WTC11 (cell line): ENCODE measurements around the gene UBL7. TPM values are rescaled to one million over a fixed set of nuclear protein-coding genes. Genes with fewer than 3 reads are reported as not detected.

Experiments
- ATAC-seq: fragments of 200-7000 bp; cut with Tn5 transposase; 2 replicates; pipeline ENCODE4 v1.10.0; 2021; ENCODE audit warnings: mild to moderate bottlenecking, moderate library complexity
- CTCF ChIA-PET: fragments of 300-600 bp; sonication (Branson Sonifier 250); formaldehyde crosslinking; loops from one replicate; lab custom pipeline; 2021; ENCODE audit warnings: antibody characterized with exemption; lab: Charles Lee
- POLR2A ChIA-PET: fragments of 350-600 bp; sonication (Branson Sonifier 250); formaldehyde crosslinking; loops from one replicate; lab custom pipeline; 2021; ENCODE audit warnings: antibody characterized with exemption; lab: Charles Lee
- DNase-seq: peaks from one replicate; pipeline ENCODE4 v3.0.0; 2021; ENCODE audit warnings: low spot score
- H3K27ac Mint-ChIP-seq: 2 replicates; pipeline ENCODE4 v1.8.0; 2021; ENCODE audit warnings: mixed read lengths
- H3K27me3 Mint-ChIP-seq: 2 replicates; pipeline ENCODE4 v1.8.0; 2021; ENCODE audit warnings: low read depth, mild to moderate bottlenecking, moderate library complexity, mixed read lengths
- H3K36me3 Mint-ChIP-seq: 2 replicates; pipeline ENCODE4 v1.8.0; 2021; ENCODE audit warnings: mixed read lengths
- H3K4me1 Mint-ChIP-seq: 2 replicates; pipeline ENCODE4 v1.8.0; 2022; ENCODE audit warnings: mixed read lengths
- H3K4me3 Mint-ChIP-seq: 2 replicates; pipeline ENCODE4 v1.8.0; 2021; ENCODE audit warnings: mild to moderate bottlenecking, moderate library complexity, mixed read lengths
- H3K9me3 Mint-ChIP-seq: 2 replicates; pipeline ENCODE4 v1.8.0; 2021; ENCODE audit warnings: mixed read lengths
- CREB1 ChIP-seq: sonication (generic); formaldehyde crosslinking; IDR thresholded peaks from 2 replicates; pipeline ENCODE4 v1.8.0; 2023; ENCODE audit warnings: mild to moderate bottlenecking, missing genetic modification reagents
- EMX1 ChIP-seq: fragments of 250-450 bp; sonication (Bioruptor Pico); IDR thresholded peaks from 2 replicates; pipeline ENCODE4 v1.8.0; 2021; ENCODE audit warnings: mild to moderate bottlenecking
- FOXP1 ChIP-seq: sonication (generic); formaldehyde crosslinking; IDR thresholded peaks from 2 replicates; pipeline ENCODE4 v1.8.0; 2022; ENCODE audit warnings: missing genetic modification reagents, mild to moderate bottlenecking, moderate library complexity, borderline replicate concordance
- JAZF1 ChIP-seq: fragments of 250-450 bp; sonication (Bioruptor Pico); IDR thresholded peaks from 2 replicates; pipeline ENCODE4 v1.9.0; 2021; ENCODE audit warnings: moderate library complexity, mild to moderate bottlenecking, inconsistent platforms
- JUN ChIP-seq: sonication (generic); formaldehyde crosslinking; IDR thresholded peaks from 2 replicates; pipeline ENCODE4 v1.8.0; 2023; ENCODE audit warnings: mild to moderate bottlenecking, missing genetic modification reagents
- MAX ChIP-seq: sonication (generic); formaldehyde crosslinking; IDR thresholded peaks from 2 replicates; pipeline ENCODE4 v1.8.0; 2022; ENCODE audit warnings: mild to moderate bottlenecking, missing genetic modification reagents
- MLX ChIP-seq: sonication (generic); formaldehyde crosslinking; IDR thresholded peaks from 2 replicates; pipeline ENCODE4 v1.8.1; 2023; ENCODE audit warnings: mild to moderate bottlenecking, missing genetic modification reagents, moderate library complexity
- NFYB ChIP-seq: sonication (generic); formaldehyde crosslinking; conservative IDR thresholded peaks from 2 replicates; pipeline ENCODE4 v1.8.0; 2022; ENCODE audit warnings: low read depth, missing genetic modification reagents
- NR1H2 ChIP-seq: sonication (generic); formaldehyde crosslinking; IDR thresholded peaks from 2 replicates; pipeline ENCODE4 v1.9.0; 2021; ENCODE audit warnings: mild to moderate bottlenecking, moderate library complexity, missing genetic modification reagents
- TEAD1 ChIP-seq: sonication (generic); formaldehyde crosslinking; IDR thresholded peaks from 2 replicates; pipeline ENCODE4 v1.8.0; 2022; ENCODE audit warnings: mild to moderate bottlenecking, missing genetic modification reagents
- TEAD4 ChIP-seq: sonication (generic); formaldehyde crosslinking; IDR thresholded peaks from 2 replicates; pipeline ENCODE4 v1.8.0; 2022; ENCODE audit warnings: mild to moderate bottlenecking, missing genetic modification reagents
- ZNF121 ChIP-seq: sonication (generic); formaldehyde crosslinking; IDR thresholded peaks from 2 replicates; pipeline ENCODE4 v1.8.0; 2023; ENCODE audit warnings: missing genetic modification reagents
- ZNF263 ChIP-seq: sonication (generic); formaldehyde crosslinking; IDR thresholded peaks from 2 replicates; pipeline ENCODE4 v1.8.1; 2022; ENCODE audit warnings: low read depth, mild to moderate bottlenecking, moderate library complexity, missing genetic modification reagents
- ZNF396 ChIP-seq: fragments of 250-450 bp; sonication (Bioruptor Pico); IDR thresholded peaks from 2 replicates; pipeline ENCODE4 v1.8.0; 2021; ENCODE audit warnings: mild to moderate bottlenecking, moderate library complexity, borderline replicate concordance
- ZNF671 ChIP-seq: fragments of 250-450 bp; sonication (Bioruptor Pico); IDR thresholded peaks from 2 replicates; pipeline ENCODE4 v1.8.0; 2021; ENCODE audit warnings: mild to moderate bottlenecking
- ZSCAN18 ChIP-seq: fragments of 250-450 bp; sonication (Bioruptor Pico); IDR thresholded peaks from 2 replicates; pipeline ENCODE4 v2.1.2; 2022; ENCODE audit warnings: mild to moderate bottlenecking, moderate library complexity
- total RNA-seq: library from RNA; stranded (reverse); gene quantifications from 3 replicates; pipeline ENCODE4 v1.2.3, GENCODE V29; 2021
- TF ChIP-seq, protein P1 (sequence below): fragments of 250-450 bp; sonication (Bioruptor Pico); IDR thresholded peaks from 2 replicates; pipeline ENCODE4 v1.9.0; 2021; ENCODE audit warnings: mild to moderate bottlenecking
- TF ChIP-seq, protein P2 (sequence below): sonication (generic); formaldehyde crosslinking; IDR thresholded peaks from 2 replicates; pipeline ENCODE4 v1.8.0; 2022; ENCODE audit warnings: mild to moderate bottlenecking, missing genetic modification reagents
- TF ChIP-seq, protein P3 (sequence below): sonication (generic); formaldehyde crosslinking; conservative IDR thresholded peaks from 2 replicates; pipeline ENCODE4 v1.8.1; 2023; ENCODE audit warnings: mild to moderate bottlenecking, low read depth, missing genetic modification reagents, moderate library complexity
- TF ChIP-seq, protein P4 (sequence below): sonication (generic); formaldehyde crosslinking; IDR thresholded peaks from 2 replicates; pipeline ENCODE4 v1.8.1; 2023; ENCODE audit warnings: mild to moderate bottlenecking, missing genetic modification reagents

UBL7 gene
- total RNA-seq, 1 experiment from 2014 or later: 70.1 TPM

GRCh38 chr15:74431645-74432044, 29.3 kb downstream of the UBL7 start:
- Mint-ChIP-seq H3K9me3 (no peaks in the 10 kb centered on the region), H3K36me3 (no peaks in the 10 kb centered on the region), H3K4me1 (peaks cover 47% of the 10 kb centered on the region), H3K27me3 (peaks cover 32% of the 10 kb centered on the region), H3K4me3 (peak overlapping the region; percentile 69)
- DNase-seq: no peak
- POLR2A ChIA-PET: interaction anchor here (0.5 kb wide), 1 partner anchor 130 kb away, joined by 3 read pairs; no protein-coding TSS in a partner anchor
- CTCF ChIA-PET: interaction anchor here (0.6 to 5.6 kb wide), 6 partner anchors 22 to 1390 kb away, joined by 3 to 29 read pairs (median 3); no protein-coding TSS in a partner anchor
- TF ChIP-seq CREB1 (CRISPR knock-in tag) (no peak), ZNF671 (CRISPR knock-in tag) (no peak), ZNF121 (CRISPR knock-in tag) (no peak), ZSCAN18 (CRISPR knock-in tag) (no peak), ZNF263 (CRISPR knock-in tag) (no peak)
- TF ChIP-seq, protein P1, sequence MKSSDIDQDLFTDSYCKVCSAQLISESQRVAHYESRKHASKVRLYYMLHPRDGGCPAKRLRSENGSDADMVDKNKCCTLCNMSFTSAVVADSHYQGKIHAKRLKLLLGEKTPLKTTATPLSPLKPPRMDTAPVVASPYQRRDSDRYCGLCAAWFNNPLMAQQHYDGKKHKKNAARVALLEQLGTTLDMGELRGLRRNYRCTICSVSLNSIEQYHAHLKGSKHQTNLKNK (CRISPR knock-in tag): no peak
- TF ChIP-seq, protein P2, sequence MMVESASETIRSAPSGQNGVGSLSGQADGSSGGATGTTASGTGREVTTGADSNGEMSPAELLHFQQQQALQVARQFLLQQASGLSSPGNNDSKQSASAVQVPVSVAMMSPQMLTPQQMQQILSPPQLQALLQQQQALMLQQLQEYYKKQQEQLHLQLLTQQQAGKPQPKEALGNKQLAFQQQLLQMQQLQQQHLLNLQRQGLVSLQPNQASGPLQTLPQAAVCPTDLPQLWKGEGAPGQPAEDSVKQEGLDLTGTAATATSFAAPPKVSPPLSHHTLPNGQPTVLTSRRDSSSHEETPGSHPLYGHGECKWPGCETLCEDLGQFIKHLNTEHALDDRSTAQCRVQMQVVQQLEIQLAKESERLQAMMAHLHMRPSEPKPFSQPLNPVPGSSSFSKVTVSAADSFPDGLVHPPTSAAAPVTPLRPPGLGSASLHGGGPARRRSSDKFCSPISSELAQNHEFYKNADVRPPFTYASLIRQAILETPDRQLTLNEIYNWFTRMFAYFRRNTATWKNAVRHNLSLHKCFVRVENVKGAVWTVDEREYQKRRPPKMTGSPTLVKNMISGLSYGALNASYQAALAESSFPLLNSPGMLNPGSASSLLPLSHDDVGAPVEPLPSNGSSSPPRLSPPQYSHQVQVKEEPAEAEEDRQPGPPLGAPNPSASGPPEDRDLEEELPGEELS (CRISPR knock-in tag): no peak
- TF ChIP-seq, all 79 proteins: peak for 0
- ATAC-seq: no peak
- no peak overlapping the region for H3K27ac Mint-ChIP-seq

- POLR2A ChIA-PET: interaction anchor here (0.5 kb wide), 1 partner anchor 131 kb away, joined by 3 read pairs; no protein-coding TSS in a partner anchor
Measured at GRCh38 chr15:74431116-74431515, 29.8 kb downstream of the UBL7 start.

GRCh38 chr15:74430510-74430951, 30.4 kb downstream of the UBL7 start:
- H3K9me3 Mint-ChIP-seq: no peaks in the 10 kb centered on the region
- no peak for TF ChIP-seq TEAD4 (CRISPR knock-in tag)
- no peak for TF ChIP-seq NFYB (CRISPR knock-in tag)
- TF ChIP-seq, protein P3, sequence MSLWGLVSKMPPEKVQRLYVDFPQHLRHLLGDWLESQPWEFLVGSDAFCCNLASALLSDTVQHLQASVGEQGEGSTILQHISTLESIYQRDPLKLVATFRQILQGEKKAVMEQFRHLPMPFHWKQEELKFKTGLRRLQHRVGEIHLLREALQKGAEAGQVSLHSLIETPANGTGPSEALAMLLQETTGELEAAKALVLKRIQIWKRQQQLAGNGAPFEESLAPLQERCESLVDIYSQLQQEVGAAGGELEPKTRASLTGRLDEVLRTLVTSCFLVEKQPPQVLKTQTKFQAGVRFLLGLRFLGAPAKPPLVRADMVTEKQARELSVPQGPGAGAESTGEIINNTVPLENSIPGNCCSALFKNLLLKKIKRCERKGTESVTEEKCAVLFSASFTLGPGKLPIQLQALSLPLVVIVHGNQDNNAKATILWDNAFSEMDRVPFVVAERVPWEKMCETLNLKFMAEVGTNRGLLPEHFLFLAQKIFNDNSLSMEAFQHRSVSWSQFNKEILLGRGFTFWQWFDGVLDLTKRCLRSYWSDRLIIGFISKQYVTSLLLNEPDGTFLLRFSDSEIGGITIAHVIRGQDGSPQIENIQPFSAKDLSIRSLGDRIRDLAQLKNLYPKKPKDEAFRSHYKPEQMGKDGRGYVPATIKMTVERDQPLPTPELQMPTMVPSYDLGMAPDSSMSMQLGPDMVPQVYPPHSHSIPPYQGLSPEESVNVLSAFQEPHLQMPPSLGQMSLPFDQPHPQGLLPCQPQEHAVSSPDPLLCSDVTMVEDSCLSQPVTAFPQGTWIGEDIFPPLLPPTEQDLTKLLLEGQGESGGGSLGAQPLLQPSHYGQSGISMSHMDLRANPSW (CRISPR knock-in tag): no peak
- TF ChIP-seq MAX (CRISPR knock-in tag): no peak
- H3K27me3 Mint-ChIP-seq: peaks cover 24% of the 10 kb centered on the region
- H3K27ac Mint-ChIP-seq: no peak overlapping the region
- no peak overlapping the region for H3K4me3 Mint-ChIP-seq
- H3K36me3 Mint-ChIP-seq: no peaks in the 10 kb centered on the region
- DNase-seq (no peak), ATAC-seq (no peak)
- H3K4me1 Mint-ChIP-seq: peaks cover 47% of the 10 kb centered on the region
- POLR2A ChIA-PET: no interaction called here
- CTCF ChIA-PET: interaction anchor here (1.0 to 5.6 kb wide), 3 partner anchors 49 to 57 kb away, joined by 3 to 29 read pairs (median 21); no protein-coding TSS in a partner anchor

More at GRCh38 chr15:74431116-74431515, 29.8 kb downstream of the UBL7 start:
- H3K36me3 Mint-ChIP-seq: no peaks in the 10 kb centered on the region
- no peak overlapping the region for H3K4me3 Mint-ChIP-seq
- DNase-seq: no peak
- H3K27me3 Mint-ChIP-seq: peaks cover 29% of the 10 kb centered on the region
- H3K9me3 Mint-ChIP-seq: no peaks in the 10 kb centered on the region
- no peak for ATAC-seq
- H3K4me1 Mint-ChIP-seq: peaks cover 47% of the 10 kb centered on the region
- H3K27ac Mint-ChIP-seq: no peak overlapping the region
- TF ChIP-seq TEAD1 (CRISPR knock-in tag) (no peak), FOXP1 (CRISPR knock-in tag) (no peak), ZNF671 (CRISPR knock-in tag) (no peak), MLX (no peak), JAZF1 (CRISPR knock-in tag) (no peak), ZNF396 (CRISPR knock-in tag) (no peak), NR1H2 (CRISPR knock-in tag) (no peak), JUN (CRISPR knock-in tag) (no peak), EMX1 (CRISPR knock-in tag) (no peak)
- TF ChIP-seq, protein P4, sequence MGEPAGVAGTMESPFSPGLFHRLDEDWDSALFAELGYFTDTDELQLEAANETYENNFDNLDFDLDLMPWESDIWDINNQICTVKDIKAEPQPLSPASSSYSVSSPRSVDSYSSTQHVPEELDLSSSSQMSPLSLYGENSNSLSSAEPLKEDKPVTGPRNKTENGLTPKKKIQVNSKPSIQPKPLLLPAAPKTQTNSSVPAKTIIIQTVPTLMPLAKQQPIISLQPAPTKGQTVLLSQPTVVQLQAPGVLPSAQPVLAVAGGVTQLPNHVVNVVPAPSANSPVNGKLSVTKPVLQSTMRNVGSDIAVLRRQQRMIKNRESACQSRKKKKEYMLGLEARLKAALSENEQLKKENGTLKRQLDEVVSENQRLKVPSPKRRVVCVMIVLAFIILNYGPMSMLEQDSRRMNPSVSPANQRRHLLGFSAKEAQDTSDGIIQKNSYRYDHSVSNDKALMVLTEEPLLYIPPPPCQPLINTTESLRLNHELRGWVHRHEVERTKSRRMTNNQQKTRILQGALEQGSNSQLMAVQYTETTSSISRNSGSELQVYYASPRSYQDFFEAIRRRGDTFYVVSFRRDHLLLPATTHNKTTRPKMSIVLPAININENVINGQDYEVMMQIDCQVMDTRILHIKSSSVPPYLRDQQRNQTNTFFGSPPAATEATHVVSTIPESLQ (CRISPR knock-in tag): no peak
- CTCF ChIA-PET: interaction anchor here (0.6 to 5.6 kb wide), 4 partner anchors 49 to 522 kb away, joined by 3 to 29 read pairs (median 12); no protein-coding TSS in a partner anchor
